ENCODE measurements around the gene SIK2. TPM values are rescaled to one million over a fixed set of nuclear protein-coding genes. Genes with fewer than 3 reads are reported as not detected.

Gene SIK2
- total RNA-seq, 1 donor from 2014 or later, result 14.3 TPM

DNA sequence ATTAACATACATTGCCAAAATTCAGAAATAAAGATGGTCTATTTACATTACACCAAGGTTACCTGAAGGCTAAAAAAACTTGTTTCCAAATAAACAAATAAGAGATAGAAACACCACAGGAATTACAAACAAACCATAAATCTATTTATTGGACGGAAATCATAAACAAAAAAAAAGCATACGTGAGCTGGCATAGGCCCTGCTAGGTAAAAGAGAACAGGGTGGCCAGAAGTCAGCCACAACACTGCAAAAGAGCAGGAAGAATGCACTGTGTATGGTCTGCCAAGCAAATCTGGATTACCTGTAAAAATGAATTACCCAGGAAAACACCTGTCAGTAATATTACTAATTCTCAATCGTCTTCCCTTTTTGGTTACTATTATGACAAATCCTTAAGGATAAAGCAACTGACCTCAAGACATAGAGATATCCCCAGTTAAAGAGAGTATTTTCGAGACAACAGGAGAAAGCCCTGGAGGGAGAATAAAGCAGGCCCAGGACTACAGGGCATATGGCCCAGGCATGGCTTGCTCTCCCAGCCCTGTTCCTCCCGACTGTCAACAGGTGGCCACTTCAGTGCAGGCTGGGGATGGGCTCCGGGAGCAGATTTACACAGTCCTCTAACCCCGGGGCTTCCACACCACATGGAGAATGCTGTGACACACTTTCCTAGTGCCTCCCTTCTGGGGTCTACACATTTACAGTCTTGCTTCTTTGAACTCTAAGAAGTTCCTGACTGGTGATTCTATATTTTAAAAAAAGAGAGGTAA, 146.0 kb downstream of the SIK2 start:
- Histone ChIP-seq H3K9me3 (ENCODE audit: insufficient read depth, low read depth, low read length) (no peaks in the 10 kb centered on the region), H3K36me3 (ENCODE audit: insufficient read depth, low read length) (peaks cover 47% of the 10 kb centered on the region), H3K27me3 (ENCODE audit: insufficient read depth, low read length) (no peaks in the 10 kb centered on the region), H3K4me2 (ENCODE audit: low read length) (no peak overlapping the region), H3K79me2 (ENCODE audit: insufficient read depth, low read length) (peaks cover 25% of the 10 kb centered on the region), H2AFZ (ENCODE audit: low read depth, low read length) (no peak overlapping the region), H3K4me3 (ENCODE audit: insufficient read depth, low read depth, low read length) (no peak overlapping the region), H3K9ac (ENCODE audit: low read length) (no peak overlapping the region), H3K4me1 (ENCODE audit: insufficient read depth, low read length) (peaks cover 9% of the 10 kb centered on the region), H3K27ac (ENCODE audit: low read depth, low read length) (no peak overlapping the region), H4K20me1 (ENCODE audit: insufficient read depth, low read length) (no peaks in the 10 kb centered on the region)
- Mint-ChIP-seq H3K27ac (ENCODE audit: unreplicated experiment) (no peak overlapping the region), H3K27me3 (ENCODE audit: low read depth, unreplicated experiment) (no peaks in the 10 kb centered on the region), H3K9me3 (ENCODE audit: unreplicated experiment) (no peaks in the 10 kb centered on the region), H3K4me3 (ENCODE audit: unreplicated experiment) (no peak overlapping the region), H3K36me3 (ENCODE audit: low read depth, unreplicated experiment) (peaks cover 14% of the 10 kb centered on the region), H3K4me1 (ENCODE audit: low read depth, unreplicated experiment) (peaks cover 14% of the 10 kb centered on the region)
- FAIRE-seq (no peak), DNase-seq (ENCODE audit: low read depth) (no peak)
- TF ChIP-seq, protein P1, sequence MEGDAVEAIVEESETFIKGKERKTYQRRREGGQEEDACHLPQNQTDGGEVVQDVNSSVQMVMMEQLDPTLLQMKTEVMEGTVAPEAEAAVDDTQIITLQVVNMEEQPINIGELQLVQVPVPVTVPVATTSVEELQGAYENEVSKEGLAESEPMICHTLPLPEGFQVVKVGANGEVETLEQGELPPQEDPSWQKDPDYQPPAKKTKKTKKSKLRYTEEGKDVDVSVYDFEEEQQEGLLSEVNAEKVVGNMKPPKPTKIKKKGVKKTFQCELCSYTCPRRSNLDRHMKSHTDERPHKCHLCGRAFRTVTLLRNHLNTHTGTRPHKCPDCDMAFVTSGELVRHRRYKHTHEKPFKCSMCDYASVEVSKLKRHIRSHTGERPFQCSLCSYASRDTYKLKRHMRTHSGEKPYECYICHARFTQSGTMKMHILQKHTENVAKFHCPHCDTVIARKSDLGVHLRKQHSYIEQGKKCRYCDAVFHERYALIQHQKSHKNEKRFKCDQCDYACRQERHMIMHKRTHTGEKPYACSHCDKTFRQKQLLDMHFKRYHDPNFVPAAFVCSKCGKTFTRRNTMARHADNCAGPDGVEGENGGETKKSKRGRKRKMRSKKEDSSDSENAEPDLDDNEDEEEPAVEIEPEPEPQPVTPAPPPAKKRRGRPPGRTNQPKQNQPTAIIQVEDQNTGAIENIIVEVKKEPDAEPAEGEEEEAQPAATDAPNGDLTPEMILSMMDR (IDR thresholded peaks at IDR 0.05; ENCODE audit: insufficient read depth, low read depth, low read length), result no peak

DNA sequence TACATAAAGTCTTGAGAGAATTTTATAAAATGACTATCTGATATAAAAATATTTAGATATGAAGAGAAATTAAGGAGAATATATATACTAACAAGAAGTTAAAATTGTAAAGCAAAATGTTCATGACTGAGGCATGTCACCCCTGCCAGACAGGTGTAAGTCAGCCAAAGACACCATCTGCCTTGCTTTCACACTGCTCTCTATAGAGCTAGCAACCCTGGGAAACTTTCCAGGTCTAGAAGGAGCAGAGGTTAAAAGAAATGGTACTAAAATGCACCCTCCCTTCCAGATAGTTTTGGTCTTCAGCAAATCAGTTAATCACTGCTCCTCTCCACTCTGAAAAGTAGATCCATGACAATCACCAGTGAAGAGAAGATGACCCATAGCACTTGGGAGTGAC, 147.4 kb downstream of the SIK2 start:
- peaks cover 9% of the 10 kb centered on the region for H3K4me1 ChIP-seq (ENCODE audit: insufficient read depth, low read length)
- peaks cover 12% of the 10 kb centered on the region for H3K4me1 Mint-ChIP-seq (ENCODE audit: low read depth, unreplicated experiment)
- H3K27me3 Mint-ChIP-seq (ENCODE audit: low read depth, unreplicated experiment), result no peaks in the 10 kb centered on the region
- FAIRE-seq (no peak), DNase-seq (ENCODE audit: low read depth) (no peak)
- H3K27ac Mint-ChIP-seq (ENCODE audit: unreplicated experiment), result no peak overlapping the region
- no peak overlapping the region for H3K27ac ChIP-seq (ENCODE audit: low read depth, low read length)
- peaks cover 11% of the 10 kb centered on the region for H3K79me2 ChIP-seq (ENCODE audit: insufficient read depth, low read length)
- no peaks in the 10 kb centered on the region for H4K20me1 ChIP-seq (ENCODE audit: insufficient read depth, low read length)
- H3K27me3 ChIP-seq (ENCODE audit: insufficient read depth, low read length), result no peaks in the 10 kb centered on the region
- no peak overlapping the region for H3K4me3 Mint-ChIP-seq (ENCODE audit: unreplicated experiment)
- H3K36me3 Mint-ChIP-seq (ENCODE audit: low read depth, unreplicated experiment), result peaks cover 14% of the 10 kb centered on the region
- H3K4me2 ChIP-seq (ENCODE audit: low read length), result no peak overlapping the region
- H2AFZ ChIP-seq (ENCODE audit: low read depth, low read length), result no peak overlapping the region
- H3K9ac ChIP-seq (ENCODE audit: low read length), result no peak overlapping the region
- no peak overlapping the region for H3K4me3 ChIP-seq (ENCODE audit: insufficient read depth, low read depth, low read length)
- TF ChIP-seq, protein P1 (IDR thresholded peaks at IDR 0.05; ENCODE audit: insufficient read depth, low read depth, low read length), result no peak
- TF ChIP-seq EZH2 (IDR thresholded peaks at IDR 0.05; ENCODE audit: insufficient read depth, low read length), result no peak
- no peaks in the 10 kb centered on the region for H3K9me3 Mint-ChIP-seq (ENCODE audit: unreplicated experiment)
- peaks cover 44% of the 10 kb centered on the region for H3K36me3 ChIP-seq (ENCODE audit: insufficient read depth, low read length)
- H3K9me3 ChIP-seq (ENCODE audit: insufficient read depth, low read depth, low read length), result no peaks in the 10 kb centered on the region

DNA sequence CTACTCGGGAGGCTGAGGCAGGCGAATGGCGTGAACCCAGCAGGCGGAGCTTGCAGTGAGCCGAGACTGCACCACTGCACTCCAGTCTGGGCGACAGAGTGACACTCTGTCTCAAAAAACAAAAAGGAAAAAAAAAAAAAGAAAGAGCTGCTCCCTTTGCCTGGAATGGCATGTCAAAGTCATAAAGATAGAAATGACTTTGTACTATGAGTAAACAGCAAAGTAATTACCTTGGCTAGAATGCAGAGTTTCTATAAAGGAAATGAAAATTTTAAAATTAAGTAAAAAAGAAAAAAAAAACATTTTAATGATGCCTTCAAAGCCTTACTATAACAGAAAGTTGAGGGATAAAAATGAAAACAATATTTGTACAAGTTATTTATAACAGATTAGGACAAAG, 153.8 kb downstream of the SIK2 start:
- H3K27me3 Mint-ChIP-seq (ENCODE audit: low read depth, unreplicated experiment), result no peaks in the 10 kb centered on the region

More for the DNA sequence above, 153.8 kb downstream of the SIK2 start:
- no peaks in the 10 kb centered on the region for H3K9me3 ChIP-seq (ENCODE audit: insufficient read depth, low read depth, low read length)
- no peak overlapping the region for H3K9ac ChIP-seq (ENCODE audit: low read length)
- no peak for DNase-seq (ENCODE audit: low read depth)
- no peak for FAIRE-seq
- H3K36me3 ChIP-seq (ENCODE audit: insufficient read depth, low read length), result peaks cover 62% of the 10 kb centered on the region
- H2AFZ ChIP-seq (ENCODE audit: low read depth, low read length), result no peak overlapping the region
- H3K4me1 ChIP-seq (ENCODE audit: insufficient read depth, low read length), result no peaks in the 10 kb centered on the region
- H3K27ac Mint-ChIP-seq (ENCODE audit: unreplicated experiment), result no peak overlapping the region
- H3K4me1 Mint-ChIP-seq (ENCODE audit: low read depth, unreplicated experiment), result peaks cover 8% of the 10 kb centered on the region
- H4K20me1 ChIP-seq (ENCODE audit: insufficient read depth, low read length), result no peaks in the 10 kb centered on the region
- no peak overlapping the region for H3K4me3 ChIP-seq (ENCODE audit: insufficient read depth, low read depth, low read length)
- H3K27me3 ChIP-seq (ENCODE audit: insufficient read depth, low read length), result no peaks in the 10 kb centered on the region
- H3K36me3 Mint-ChIP-seq (ENCODE audit: low read depth, unreplicated experiment), result peaks cover 10% of the 10 kb centered on the region
- TF ChIP-seq, protein P1 (IDR thresholded peaks at IDR 0.05; ENCODE audit: insufficient read depth, low read depth, low read length), result no peak
- TF ChIP-seq EZH2 (IDR thresholded peaks at IDR 0.05; ENCODE audit: insufficient read depth, low read length), result no peak
- H3K4me2 ChIP-seq (ENCODE audit: low read length), result no peak overlapping the region
- no peaks in the 10 kb centered on the region for H3K9me3 Mint-ChIP-seq (ENCODE audit: unreplicated experiment)
- no peak overlapping the region for H3K4me3 Mint-ChIP-seq (ENCODE audit: unreplicated experiment)
- H3K79me2 ChIP-seq (ENCODE audit: insufficient read depth, low read length), result peaks cover 1% of the 10 kb centered on the region
- H3K27ac ChIP-seq (ENCODE audit: low read depth, low read length), result no peak overlapping the region
